Liver (tissue), 9 donors: Measurements from ENCODE around the gene CFAP251. TPM values are rescaled to one million over a fixed set of nuclear protein-coding genes. Genes with fewer than 3 reads are reported as not detected.

ENCODE experiments used
- DNase-seq: peaks from one replicate; pipeline ENCODE4 v3.0.0-alpha.2; 2017; ENCODE audit warnings: low spot score
- H3K27ac ChIP-seq, 2 donors: one replicate each; pipeline ENCODE4 v1.7.0; 2013; ENCODE audit warnings: inconsistent platforms in 2 of 2, low read length in 2 of 2, control low read depth in 1 of 2, low read depth in 1 of 2, mild to moderate bottlenecking in 1 of 2
- H3K27me3 ChIP-seq, 4 donors: one replicate each; pipeline versions ENCODE4 v1.6.1 to v1.7.0; 2013; ENCODE audit warnings: low read length in 3 of 4, inconsistent platforms in 1 of 4, mild to moderate bottlenecking in 1 of 4, moderate library complexity in 1 of 4; ENCODE audit not compliant: control insufficient read depth in 4 of 4, insufficient read depth in 4 of 4
- H3K36me3 ChIP-seq, 4 donors: one replicate each; pipeline versions ENCODE4 v1.6.1 to v1.7.0; 2013; ENCODE audit warnings: low read length in 3 of 4, mild to moderate bottlenecking in 3 of 4, low read depth in 1 of 4, moderate library complexity in 1 of 4; ENCODE audit not compliant: control insufficient read depth in 4 of 4, insufficient read depth in 3 of 4
- H3K4me1 ChIP-seq, 4 donors: one replicate each; pipeline versions ENCODE4 v1.6.1 to v1.7.0; 2013; ENCODE audit warnings: low read length in 3 of 4, mild to moderate bottlenecking in 3 of 4, moderate library complexity in 1 of 4; ENCODE audit not compliant: control insufficient read depth in 4 of 4, insufficient read depth in 4 of 4
- H3K4me3 ChIP-seq, 3 donors: one replicate each; pipeline versions ENCODE4 v1.6.1 to v1.7.0; 2013; ENCODE audit warnings: low read length in 3 of 3, control low read depth in 1 of 3, low read depth in 1 of 3, mild to moderate bottlenecking in 1 of 3
- H3K9ac ChIP-seq, 2 donors: one replicate each; pipeline ENCODE4 v1.7.0; 2013; ENCODE audit warnings: low read length in 2 of 2, mild to moderate bottlenecking in 2 of 2, moderate library complexity in 2 of 2, control low read depth in 1 of 2, low read depth in 1 of 2
- H3K9me3 ChIP-seq, 4 donors: one replicate each; pipeline versions ENCODE4 v1.6.1 to v1.7.0; 2013; ENCODE audit warnings: low read length in 3 of 4; ENCODE audit not compliant: control insufficient read depth in 4 of 4
- CTCF ChIP-seq: fragments of 150-350 bp; IDR thresholded peaks from 2 replicates; pipeline ENCODE4 v1.5.1; 2017; ENCODE audit warnings: improper control_type of control experiment, low read depth, low read length; ENCODE audit not compliant: missing input control
- EGR1 ChIP-seq, 2 donors: IDR thresholded peaks; 2 replicates each; pipeline ENCODE4 v1.6.1; 2016 to 2018; ENCODE audit warnings: antibody characterized with exemption in 2 of 2, low read depth in 2 of 2
- FOXA1 ChIP-seq: IDR thresholded peaks from 2 replicates; pipeline ENCODE4 v1.6.1; 2016; ENCODE audit warnings: antibody characterized with exemption
- FOXA2 ChIP-seq: IDR thresholded peaks from 2 replicates; pipeline ENCODE4 v1.6.1; 2016; ENCODE audit warnings: antibody characterized with exemption
- GABPA ChIP-seq, 2 donors: IDR thresholded peaks in 1 of 2; conservative IDR thresholded peaks in 1 of 2; 2 replicates each; pipeline ENCODE4 v1.6.1; 2016; ENCODE audit warnings: antibody characterized with exemption in 2 of 2, mild to moderate bottlenecking in 1 of 2, moderate library complexity in 1 of 2
- HNF4A ChIP-seq, 2 donors: conservative IDR thresholded peaks; 2 replicates each; pipeline ENCODE4 v1.6.1; 2016; ENCODE audit warnings: antibody characterized with exemption in 2 of 2, mild to moderate bottlenecking in 2 of 2
- HNF4G ChIP-seq: IDR thresholded peaks from 2 replicates; pipeline ENCODE4 v1.6.1; 2016; ENCODE audit warnings: antibody characterized with exemption
- JUND ChIP-seq, 2 donors: IDR thresholded peaks; 2 replicates each; pipeline ENCODE4 v1.6.1; 2016; ENCODE audit warnings: antibody characterized with exemption in 2 of 2
- NR2F2 ChIP-seq: IDR thresholded peaks from 2 replicates; pipeline ENCODE4 v1.6.1; 2016; ENCODE audit warnings: antibody characterized with exemption
- RAD21 ChIP-seq, 2 donors: IDR thresholded peaks; 2 replicates each; pipeline ENCODE4 v1.6.1; 2016; ENCODE audit warnings: antibody characterized with exemption in 2 of 2, mild to moderate bottlenecking in 2 of 2
- REST ChIP-seq: IDR thresholded peaks from 2 replicates; pipeline ENCODE4 v1.6.1; 2016; ENCODE audit warnings: antibody characterized with exemption, mild to moderate bottlenecking
- RXRA ChIP-seq, 2 donors: IDR thresholded peaks; 2 replicates each; pipeline ENCODE4 v1.6.1; 2017 to 2018; ENCODE audit warnings: antibody characterized with exemption in 2 of 2, mild to moderate bottlenecking in 1 of 2
- SP1 ChIP-seq: IDR thresholded peaks from 2 replicates; pipeline ENCODE4 v1.6.1; 2018; ENCODE audit warnings: antibody characterized with exemption, mild to moderate bottlenecking
- TAF1 ChIP-seq: conservative IDR thresholded peaks from 2 replicates; pipeline ENCODE4 v1.6.1; 2016; ENCODE audit warnings: antibody characterized with exemption, mild to moderate bottlenecking
- YY1 ChIP-seq: IDR thresholded peaks from 2 replicates; pipeline ENCODE4 v1.6.1; 2016; ENCODE audit warnings: antibody characterized with exemption, mild to moderate bottlenecking
- WGBS: extraction: QIAGEN DNeasy Blood & Tissue Kit; methylation state at CpG from one replicate; pipeline ENCODE4 v1.1.7; 2013; 5-methylcytosine and 5-hydroxymethylcytosine counted together
- polyA plus RNA-seq, 2 donors: library from polyadenylated mRNA; stranded (reverse) in 1 of 2; unstranded in 1 of 2; fragments of 200-250 nt in 1 of 2; fragments of >200 nt in 1 of 2; fragmentation: Nextera tagmentation in 1 of 2; extraction: Ambion mirVana in 1 of 2; gene quantifications; one replicate each; pipeline versions ENCODE4 v1.2.1 to v1.2.3, GENCODE V29; 2013 to 2015
- total RNA-seq, 2 donors: library from RNA; depleted of rRNA; stranded (reverse); fragments of >200 nt; gene quantifications; one replicate each; pipeline ENCODE4 v1.2.3, GENCODE V29; 2014
- TF ChIP-seq, protein P1 (sequence below): IDR thresholded peaks from 2 replicates; pipeline ENCODE4 v1.6.1; 2016; ENCODE audit warnings: antibody characterized with exemption
- TF ChIP-seq, protein P2 (sequence below): IDR thresholded peaks from 2 replicates; pipeline ENCODE4 v1.6.1; 2016; ENCODE audit warnings: antibody characterized with exemption
- TF ChIP-seq, protein P3 (sequence below): IDR thresholded peaks from 2 replicates; pipeline ENCODE4 v1.6.1; 2016; ENCODE audit warnings: antibody characterized with exemption
- donor health status: healthy.
- donor health status: healthy.
- donor health status: healthy.
- donor health status: healthy.
- donor health status: healthy.

The CFAP251 gene
- total and polyA plus RNA-seq, 4 donors: 1.6 to 4.0 (median 2.0) TPM

- 94% methylated on average over 11 of the region's 11 CpGs for WGBS
- H3K27ac ChIP-seq: no peak overlapping the region
- H3K36me3 ChIP-seq: peaks cover 0 to 12% (median 6%) of the 10 kb centered on the region in 4 donors
- H3K4me1 ChIP-seq: peaks cover 0 to 16% (median 7%) of the 10 kb centered on the region in 4 donors
- H3K9ac ChIP-seq: no peak overlapping the region
- TF ChIP-seq TAF1 (no peak), RXRA (IDR thresholded peaks at IDR 0.05) (no peak), JUND (IDR thresholded peaks at IDR 0.05) (no peak), RAD21 (IDR thresholded peaks at IDR 0.05) (no peak), CTCF (no peak), YY1 (no peak)
- no peak overlapping the region for H3K4me3 ChIP-seq
- DNase-seq: no peak
- no peaks in the 10 kb centered on the region for H3K27me3 ChIP-seq
- H3K9me3 ChIP-seq: no peaks in the 10 kb centered on the region
These were observed 114.2 kb downstream of the CFAP251 start for GRCh38 chr12:122032580-122032979.

DNA sequence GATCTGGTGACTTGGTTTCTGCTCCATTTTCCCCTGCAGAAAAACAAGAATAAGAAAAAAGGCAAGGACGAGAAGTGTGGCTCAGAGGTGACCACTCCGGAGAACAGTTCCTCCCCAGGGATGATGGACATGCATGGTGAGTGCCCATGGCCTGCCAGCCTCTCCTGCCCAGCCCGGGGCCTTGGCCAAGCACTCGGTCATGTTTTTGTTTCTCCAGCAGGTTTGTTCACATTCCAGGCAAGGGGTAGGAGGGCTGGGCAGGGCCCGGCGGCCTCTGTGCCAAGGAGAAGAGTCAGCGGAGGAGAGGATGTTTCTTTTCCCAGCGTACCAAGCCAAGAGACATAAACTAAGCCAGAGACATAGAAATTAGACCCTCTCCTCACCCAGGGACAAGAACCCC, 116.9 kb downstream of the CFAP251 start:
- peaks cover 0 to 7% (median 2%) of the 10 kb centered on the region in 4 donors for H3K4me1 ChIP-seq
- TF ChIP-seq, protein P1, sequence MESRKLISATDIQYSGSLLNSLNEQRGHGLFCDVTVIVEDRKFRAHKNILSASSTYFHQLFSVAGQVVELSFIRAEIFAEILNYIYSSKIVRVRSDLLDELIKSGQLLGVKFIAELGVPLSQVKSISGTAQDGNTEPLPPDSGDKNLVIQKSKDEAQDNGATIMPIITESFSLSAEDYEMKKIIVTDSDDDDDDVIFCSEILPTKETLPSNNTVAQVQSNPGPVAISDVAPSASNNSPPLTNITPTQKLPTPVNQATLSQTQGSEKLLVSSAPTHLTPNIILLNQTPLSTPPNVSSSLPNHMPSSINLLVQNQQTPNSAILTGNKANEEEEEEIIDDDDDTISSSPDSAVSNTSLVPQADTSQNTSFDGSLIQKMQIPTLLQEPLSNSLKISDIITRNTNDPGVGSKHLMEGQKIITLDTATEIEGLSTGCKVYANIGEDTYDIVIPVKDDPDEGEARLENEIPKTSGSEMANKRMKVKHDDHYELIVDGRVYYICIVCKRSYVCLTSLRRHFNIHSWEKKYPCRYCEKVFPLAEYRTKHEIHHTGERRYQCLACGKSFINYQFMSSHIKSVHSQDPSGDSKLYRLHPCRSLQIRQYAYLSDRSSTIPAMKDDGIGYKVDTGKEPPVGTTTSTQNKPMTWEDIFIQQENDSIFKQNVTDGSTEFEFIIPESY: no peak
- TF ChIP-seq GABPA (IDR thresholded peaks at IDR 0.05 in 1 of 2, conservative IDR thresholded peaks at IDR 0.05 in 1 of 2): no peak
- TF ChIP-seq, protein P2, sequence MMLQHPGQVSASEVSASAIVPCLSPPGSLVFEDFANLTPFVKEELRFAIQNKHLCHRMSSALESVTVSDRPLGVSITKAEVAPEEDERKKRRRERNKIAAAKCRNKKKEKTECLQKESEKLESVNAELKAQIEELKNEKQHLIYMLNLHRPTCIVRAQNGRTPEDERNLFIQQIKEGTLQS: no peak
- no peak for TF ChIP-seq TAF1
- TF ChIP-seq SP1: no peak
- TF ChIP-seq HNF4G: no peak
- TF ChIP-seq FOXA1: no peak
- no peak for TF ChIP-seq RAD21 (IDR thresholded peaks at IDR 0.05)
- TF ChIP-seq NR2F2: no peak
- TF ChIP-seq EGR1 (IDR thresholded peaks at IDR 0.05; ENCODE audit: low read depth in 2 of 2): no peak
- TF ChIP-seq YY1: no peak
- TF ChIP-seq REST: no peak
- TF ChIP-seq RXRA (IDR thresholded peaks at IDR 0.05): no peak
- no peak for TF ChIP-seq HNF4A (conservative IDR thresholded peaks at IDR 0.05)
- TF ChIP-seq, protein P3, sequence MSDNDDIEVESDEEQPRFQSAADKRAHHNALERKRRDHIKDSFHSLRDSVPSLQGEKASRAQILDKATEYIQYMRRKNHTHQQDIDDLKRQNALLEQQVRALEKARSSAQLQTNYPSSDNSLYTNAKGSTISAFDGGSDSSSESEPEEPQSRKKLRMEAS: no peak
- TF ChIP-seq CTCF: no peak
- TF ChIP-seq FOXA2: no peak
- no peak for TF ChIP-seq JUND (IDR thresholded peaks at IDR 0.05)
- 88% methylated on average over 8 of the region's 8 CpGs for WGBS
- no peak overlapping the region for H3K4me3 ChIP-seq
- H3K27me3 ChIP-seq: no peaks in the 10 kb centered on the region
- no peak for DNase-seq
- peaks cover 0 to 12% (median 6%) of the 10 kb centered on the region in 4 donors for H3K36me3 ChIP-seq
- H3K9me3 ChIP-seq: no peaks in the 10 kb centered on the region
- no peak overlapping the region for H3K9ac ChIP-seq
- H3K27ac ChIP-seq: no peak overlapping the region
